Astrocyte (in vitro differentiated cells and primary cell): ENCODE measurements around the gene DYNC1I1. TPM values are rescaled to one million over a fixed set of nuclear protein-coding genes. Genes with fewer than 3 reads are reported as not detected.

ENCODE experiments used
- DNase-seq: peaks from one replicate; pipeline ENCODE4 v3.0.0-alpha.2; 2010; ENCODE audit warnings: low read depth
- FAIRE-seq: peaks from 2 replicates; lab custom pipeline; 2011; peaks lifted over from hg19 to GRCh38; lab: Jason Lieb, UNC
- H2AFZ ChIP-seq: 2 replicates; pipeline ENCODE4 v1.6.0; 2012; ENCODE audit warnings: low read depth, low read length, inconsistent platforms
- H3K27ac ChIP-seq: 2 replicates; pipeline ENCODE4 v1.5.1; 2011; ENCODE audit warnings: low read depth, low read length, inconsistent platforms
- H3K27me3 ChIP-seq: 2 replicates; pipeline ENCODE4 v1.6.0; 2011; ENCODE audit warnings: low read length, inconsistent platforms; ENCODE audit not compliant: insufficient read depth
- H3K36me3 ChIP-seq: 2 replicates; pipeline ENCODE4 v1.5.1; 2011; ENCODE audit warnings: low read length, inconsistent platforms; ENCODE audit not compliant: insufficient read depth
- H3K4me1 ChIP-seq: 2 replicates; pipeline ENCODE4 v1.5.1; 2011; ENCODE audit warnings: low read length, inconsistent platforms; ENCODE audit not compliant: insufficient read depth
- H3K4me2 ChIP-seq: 2 replicates; pipeline ENCODE4 v1.6.0; 2012; ENCODE audit warnings: low read length, inconsistent platforms
- H3K4me3 ChIP-seq: 2 replicates; pipeline ENCODE4 v1.5.1; 2011; ENCODE audit warnings: low read depth, mild to moderate bottlenecking, low read length, inconsistent platforms; ENCODE audit not compliant: insufficient read depth
- H3K79me2 ChIP-seq: 2 replicates; pipeline ENCODE4 v1.6.0; 2012; ENCODE audit warnings: mild to moderate bottlenecking, low read length, inconsistent platforms; ENCODE audit not compliant: insufficient read depth
- H3K9ac ChIP-seq: 2 replicates; pipeline ENCODE4 v1.6.0; 2012; ENCODE audit warnings: mild to moderate bottlenecking, low read length, inconsistent platforms
- H3K9me3 ChIP-seq: 2 replicates; pipeline ENCODE4 v1.5.1; 2012; ENCODE audit warnings: low read depth, mild to moderate bottlenecking, low read length, inconsistent platforms; ENCODE audit not compliant: insufficient read depth
- H4K20me1 ChIP-seq: 2 replicates; pipeline ENCODE4 v1.6.0; 2012; ENCODE audit warnings: low read length, inconsistent platforms; ENCODE audit not compliant: insufficient read depth
- H3K27ac Mint-ChIP-seq: one replicate; pipeline ENCODE4 v1.8.0; 2021; ENCODE audit warnings: mild to moderate bottlenecking, mixed read lengths; ENCODE audit not compliant: unreplicated experiment
- H3K27me3 Mint-ChIP-seq: one replicate; pipeline ENCODE4 v1.8.0; 2021; ENCODE audit warnings: low read depth, mixed read lengths; ENCODE audit not compliant: unreplicated experiment
- H3K36me3 Mint-ChIP-seq: one replicate; pipeline ENCODE4 v1.8.0; 2021; ENCODE audit warnings: low read depth, mixed read lengths; ENCODE audit not compliant: unreplicated experiment
- H3K4me1 Mint-ChIP-seq: one replicate; pipeline ENCODE4 v1.8.0; 2021; ENCODE audit warnings: low read depth, mixed read lengths; ENCODE audit not compliant: unreplicated experiment
- H3K4me3 Mint-ChIP-seq: one replicate; pipeline ENCODE4 v1.8.0; 2021; ENCODE audit warnings: mild to moderate bottlenecking, moderate library complexity, mixed read lengths; ENCODE audit not compliant: unreplicated experiment
- H3K9me3 Mint-ChIP-seq: one replicate; pipeline ENCODE4 v1.8.0; 2021; ENCODE audit warnings: mild to moderate bottlenecking, mixed read lengths; ENCODE audit not compliant: unreplicated experiment
- EZH2 ChIP-seq: IDR thresholded peaks from 2 replicates; pipeline ENCODE4 v1.6.1; 2012; ENCODE audit warnings: mild to moderate bottlenecking, low read length, inconsistent platforms; ENCODE audit not compliant: insufficient read depth
- total RNA-seq: library from RNA; stranded (reverse); gene quantifications from 2 replicates; pipeline ENCODE4 v1.2.1, GENCODE V29; 2021
- TF ChIP-seq, protein P1 (sequence below): IDR thresholded peaks from 2 replicates; pipeline ENCODE4 v1.5.1; 2011; ENCODE audit warnings: low read depth, mild to moderate bottlenecking, inconsistent platforms, low read length, moderate library complexity; ENCODE audit not compliant: insufficient read depth

DYNC1I1 gene
- total RNA-seq, 1 donor from 2014 or later, result 3.2 TPM

DNA sequence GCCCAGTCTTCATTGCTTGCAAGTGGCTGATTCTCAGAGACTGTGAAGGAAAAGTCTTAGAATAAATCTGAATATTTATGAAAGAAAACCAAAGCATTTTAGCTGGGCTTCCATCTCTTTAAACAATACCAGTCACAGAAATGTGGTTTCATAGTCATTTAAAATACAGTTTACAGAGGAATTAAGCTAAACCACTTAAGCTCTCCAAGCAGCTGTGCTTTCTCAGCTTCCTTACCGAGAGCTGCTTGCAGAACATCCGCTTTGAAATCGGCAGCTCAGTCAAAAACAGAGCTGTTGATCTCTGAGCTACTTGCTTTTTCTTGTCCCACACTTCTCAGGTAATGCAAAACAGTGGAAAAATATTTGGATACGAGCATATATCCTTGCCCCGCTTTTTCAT, 134.5 kb downstream of the DYNC1I1 start:
- no peaks in the 10 kb centered on the region for H3K27me3 ChIP-seq
- no peak overlapping the region for H2AFZ ChIP-seq
- H3K27ac ChIP-seq, result no peak overlapping the region
- Mint-ChIP-seq H3K27me3 (peaks cover 13% of the 10 kb centered on the region), H3K4me1 (no peaks in the 10 kb centered on the region), H3K36me3 (no peaks in the 10 kb centered on the region), H3K9me3 (no peaks in the 10 kb centered on the region), H3K4me3 (no peak overlapping the region), H3K27ac (no peak overlapping the region)
- H3K4me1 ChIP-seq, result no peaks in the 10 kb centered on the region
- H3K9me3 ChIP-seq, result no peaks in the 10 kb centered on the region
- H3K4me2 ChIP-seq, result no peak overlapping the region
- DNase-seq (no peak), FAIRE-seq (no peak)
- H3K79me2 ChIP-seq, result no peaks in the 10 kb centered on the region
- no peak overlapping the region for H3K9ac ChIP-seq
- H4K20me1 ChIP-seq, result no peaks in the 10 kb centered on the region
- TF ChIP-seq EZH2, result no peak
- TF ChIP-seq, protein P1, sequence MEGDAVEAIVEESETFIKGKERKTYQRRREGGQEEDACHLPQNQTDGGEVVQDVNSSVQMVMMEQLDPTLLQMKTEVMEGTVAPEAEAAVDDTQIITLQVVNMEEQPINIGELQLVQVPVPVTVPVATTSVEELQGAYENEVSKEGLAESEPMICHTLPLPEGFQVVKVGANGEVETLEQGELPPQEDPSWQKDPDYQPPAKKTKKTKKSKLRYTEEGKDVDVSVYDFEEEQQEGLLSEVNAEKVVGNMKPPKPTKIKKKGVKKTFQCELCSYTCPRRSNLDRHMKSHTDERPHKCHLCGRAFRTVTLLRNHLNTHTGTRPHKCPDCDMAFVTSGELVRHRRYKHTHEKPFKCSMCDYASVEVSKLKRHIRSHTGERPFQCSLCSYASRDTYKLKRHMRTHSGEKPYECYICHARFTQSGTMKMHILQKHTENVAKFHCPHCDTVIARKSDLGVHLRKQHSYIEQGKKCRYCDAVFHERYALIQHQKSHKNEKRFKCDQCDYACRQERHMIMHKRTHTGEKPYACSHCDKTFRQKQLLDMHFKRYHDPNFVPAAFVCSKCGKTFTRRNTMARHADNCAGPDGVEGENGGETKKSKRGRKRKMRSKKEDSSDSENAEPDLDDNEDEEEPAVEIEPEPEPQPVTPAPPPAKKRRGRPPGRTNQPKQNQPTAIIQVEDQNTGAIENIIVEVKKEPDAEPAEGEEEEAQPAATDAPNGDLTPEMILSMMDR, result no peak
- H3K4me3 ChIP-seq, result no peak overlapping the region
- no peaks in the 10 kb centered on the region for H3K36me3 ChIP-seq

DNA sequence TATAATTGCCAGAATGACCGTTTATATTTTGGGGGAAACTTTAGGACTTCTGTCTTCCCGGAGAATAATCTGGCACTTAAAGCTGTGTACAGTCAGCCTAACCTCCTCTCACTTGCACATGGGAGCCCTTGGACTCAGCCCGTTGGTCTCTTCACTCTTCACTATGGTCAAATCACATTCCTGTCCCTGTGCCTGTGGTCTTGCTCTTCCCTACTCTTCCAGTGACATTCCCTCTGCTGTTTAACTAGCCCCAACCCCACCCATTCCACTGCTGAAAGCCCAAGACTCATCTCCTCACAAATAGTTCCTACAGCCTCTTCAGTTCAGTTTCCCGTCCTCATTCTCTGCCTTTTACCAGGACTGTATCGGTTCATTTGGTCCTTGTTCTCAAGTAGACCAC, 135.0 kb downstream of the DYNC1I1 start:
- H3K27ac ChIP-seq, result no peak overlapping the region
- no peak overlapping the region for H3K9ac ChIP-seq
- Mint-ChIP-seq H3K4me3 (no peak overlapping the region), H3K27ac (no peak overlapping the region), H3K27me3 (peaks cover 16% of the 10 kb centered on the region), H3K4me1 (no peaks in the 10 kb centered on the region), H3K9me3 (no peaks in the 10 kb centered on the region), H3K36me3 (no peaks in the 10 kb centered on the region)
- no peaks in the 10 kb centered on the region for H3K4me1 ChIP-seq
- FAIRE-seq, result no peak
- H3K36me3 ChIP-seq, result no peaks in the 10 kb centered on the region
- no peak for TF ChIP-seq EZH2
- TF ChIP-seq, protein P1, result no peak
- H3K27me3 ChIP-seq, result no peaks in the 10 kb centered on the region
- DNase-seq, result no peak
- H3K79me2 ChIP-seq, result no peaks in the 10 kb centered on the region
- no peaks in the 10 kb centered on the region for H3K9me3 ChIP-seq
- H3K4me2 ChIP-seq, result no peak overlapping the region
- H2AFZ ChIP-seq, result no peak overlapping the region
- no peaks in the 10 kb centered on the region for H4K20me1 ChIP-seq
- no peak overlapping the region for H3K4me3 ChIP-seq

DNA sequence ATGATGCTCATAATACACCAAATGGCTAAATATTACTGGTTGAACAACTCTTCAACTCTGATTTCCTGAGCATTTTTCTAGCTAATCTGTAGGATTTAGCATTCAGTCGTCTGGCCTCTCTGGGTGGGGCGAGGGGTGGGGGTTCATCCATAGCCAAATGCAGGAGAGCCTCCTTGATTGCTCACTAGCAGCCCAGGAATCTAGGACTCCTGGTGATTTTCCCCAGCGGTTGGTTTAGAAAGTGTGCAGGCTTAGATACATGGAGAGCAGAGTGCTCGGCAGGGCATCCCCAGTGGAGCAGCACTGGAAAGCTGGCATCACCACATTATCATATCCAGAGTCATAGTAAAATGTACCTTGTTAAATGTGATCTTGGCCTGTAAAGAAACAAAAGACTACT, 136.1 kb downstream of the DYNC1I1 start:
- Mint-ChIP-seq H3K4me3 (no peak overlapping the region), H3K36me3 (no peaks in the 10 kb centered on the region), H3K27me3 (peaks cover 16% of the 10 kb centered on the region), H3K27ac (no peak overlapping the region), H3K9me3 (no peaks in the 10 kb centered on the region), H3K4me1 (no peaks in the 10 kb centered on the region)
- Histone ChIP-seq H3K4me3 (no peak overlapping the region), H2AFZ (no peak overlapping the region), H4K20me1 (no peaks in the 10 kb centered on the region), H3K4me2 (no peak overlapping the region), H3K36me3 (no peaks in the 10 kb centered on the region), H3K27ac (no peak overlapping the region), H3K4me1 (no peaks in the 10 kb centered on the region), H3K79me2 (no peaks in the 10 kb centered on the region), H3K9ac (no peak overlapping the region), H3K9me3 (no peaks in the 10 kb centered on the region), H3K27me3 (no peaks in the 10 kb centered on the region)
- DNase-seq (no peak), FAIRE-seq (no peak)
- TF ChIP-seq, protein P1, result no peak
- no peak for TF ChIP-seq EZH2
